Measurements from ENCODE around the gene GNAZ.

GNAZ gene

DNA sequence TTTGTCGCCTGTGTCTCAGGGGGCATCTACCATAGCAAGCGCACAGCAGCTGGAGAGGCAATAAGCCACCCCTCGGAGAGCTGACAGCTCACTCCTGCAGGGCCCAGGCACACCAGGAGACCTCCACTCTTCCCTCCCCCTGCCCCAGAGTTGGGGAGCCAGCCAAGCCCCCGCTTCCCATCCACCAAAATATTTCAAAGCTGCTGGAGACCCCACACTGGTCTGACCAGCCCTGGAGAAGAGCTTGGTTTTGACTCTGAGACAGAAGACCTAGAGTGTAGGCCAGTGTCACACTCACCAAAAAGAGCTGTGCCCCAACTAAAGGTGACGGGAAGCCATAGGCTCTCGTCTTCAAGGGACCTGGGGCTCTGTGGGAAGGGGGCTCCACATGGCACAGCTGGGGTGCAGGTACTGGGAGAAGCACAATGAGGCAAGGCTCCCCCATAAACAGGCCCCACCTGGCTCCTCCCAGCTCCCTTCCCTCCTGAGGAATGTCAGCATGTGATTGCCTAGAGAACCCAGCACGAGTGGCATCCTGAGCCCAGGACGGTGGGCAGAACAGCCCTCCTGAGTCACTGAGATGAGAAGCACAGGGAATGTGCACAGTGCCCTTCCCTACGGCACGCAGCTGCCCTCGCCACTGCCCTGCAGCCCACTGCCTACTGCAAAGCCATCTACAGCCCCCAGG lies 5.8 kb upstream of the GNAZ start:
- no peak for DNase-seq (ENCODE audit: low spot score)

DNA sequence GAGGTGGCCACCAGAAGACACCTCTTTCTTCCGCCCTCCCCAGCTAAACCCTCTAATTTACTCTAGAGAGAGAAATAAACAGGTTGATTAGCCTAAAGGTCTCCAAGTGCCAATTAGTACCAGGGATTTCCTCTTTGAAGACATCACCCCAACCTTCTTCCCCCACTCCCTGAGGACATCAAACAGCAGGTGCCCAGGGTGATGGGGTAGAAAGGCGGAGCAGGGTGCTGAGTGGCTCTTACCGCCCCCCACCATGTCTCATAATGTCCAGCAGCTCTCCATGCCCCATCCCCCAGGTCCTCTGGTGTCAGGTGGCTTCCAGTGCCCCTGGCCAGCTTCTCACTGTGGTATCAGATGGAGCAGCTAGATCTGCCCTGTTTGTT lies 5.3 kb upstream of the GNAZ start:
- DNase-seq (ENCODE audit: low spot score) = no peak

DNA sequence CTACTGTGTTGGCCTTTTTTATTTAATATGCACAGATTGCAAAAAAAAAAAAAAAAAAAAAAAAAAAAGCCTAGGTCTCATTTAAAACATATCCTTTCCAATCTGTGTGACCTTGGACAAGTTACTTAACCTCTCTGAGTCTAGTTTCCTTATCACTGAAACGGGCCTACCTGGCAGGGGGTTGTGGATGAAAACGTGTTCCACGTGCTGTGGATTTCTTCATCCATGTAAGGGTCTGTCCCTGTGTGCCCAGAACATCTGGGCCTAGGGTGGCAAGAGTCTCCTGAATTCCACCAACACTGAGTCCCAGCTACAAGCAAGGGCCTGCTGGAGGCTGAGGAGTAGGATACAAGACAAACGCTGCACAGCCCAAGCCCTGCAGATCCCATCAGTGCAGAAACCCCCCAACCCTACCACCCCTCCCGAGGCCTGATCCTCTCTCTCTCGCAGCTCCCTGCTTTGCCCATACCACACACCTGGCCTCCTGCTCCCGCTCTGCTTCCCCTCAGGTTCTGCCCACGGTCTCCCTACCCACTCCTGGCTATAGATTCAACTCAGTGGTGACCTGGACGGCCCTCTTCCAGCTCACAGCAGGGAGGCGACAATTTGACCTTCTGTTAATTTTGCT lies 4.7 kb upstream of the GNAZ start:
- DNase-seq (ENCODE audit: low spot score) = no peak

DNA sequence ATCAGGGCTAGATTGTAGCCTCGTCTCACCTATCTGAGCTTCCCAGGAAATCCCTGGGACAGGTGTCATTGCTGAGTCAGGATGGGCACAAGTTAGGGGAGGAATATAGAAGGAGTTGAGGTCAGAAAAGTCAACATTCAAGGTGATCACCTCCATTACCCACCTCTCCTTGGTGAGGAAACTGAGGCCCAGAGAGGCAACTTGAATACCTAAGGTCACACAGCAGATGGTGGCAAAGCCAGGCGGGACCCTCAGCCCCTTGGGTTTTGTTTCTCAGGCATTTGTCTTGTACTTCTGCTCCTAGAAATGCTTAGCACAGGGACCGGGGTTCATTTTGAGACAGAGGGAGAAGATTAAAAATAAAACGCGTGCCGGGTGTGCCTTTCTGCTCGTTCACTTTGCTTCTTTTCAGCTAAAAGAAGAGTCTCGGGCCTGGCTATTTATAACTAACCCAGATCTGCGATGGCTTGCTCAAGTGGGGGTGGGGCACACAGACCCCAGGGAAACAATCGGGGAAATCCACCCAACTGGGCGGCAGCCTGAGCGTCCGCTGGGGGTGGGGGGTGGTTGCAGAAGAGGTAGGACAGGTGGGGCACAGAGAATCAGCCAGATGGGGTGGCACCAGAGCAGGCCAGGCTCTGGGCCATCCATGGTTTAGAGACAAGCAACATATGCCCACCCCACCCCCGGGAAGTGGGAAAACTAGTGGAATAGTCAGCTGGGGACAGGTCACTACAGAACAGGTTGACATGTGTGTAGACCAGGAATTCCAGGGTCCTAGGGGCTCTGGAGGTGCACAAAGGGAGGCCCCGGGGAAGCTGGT lies 3.9 kb upstream of the GNAZ start:
- DNase-seq (ENCODE audit: low spot score) = no peak

DNA sequence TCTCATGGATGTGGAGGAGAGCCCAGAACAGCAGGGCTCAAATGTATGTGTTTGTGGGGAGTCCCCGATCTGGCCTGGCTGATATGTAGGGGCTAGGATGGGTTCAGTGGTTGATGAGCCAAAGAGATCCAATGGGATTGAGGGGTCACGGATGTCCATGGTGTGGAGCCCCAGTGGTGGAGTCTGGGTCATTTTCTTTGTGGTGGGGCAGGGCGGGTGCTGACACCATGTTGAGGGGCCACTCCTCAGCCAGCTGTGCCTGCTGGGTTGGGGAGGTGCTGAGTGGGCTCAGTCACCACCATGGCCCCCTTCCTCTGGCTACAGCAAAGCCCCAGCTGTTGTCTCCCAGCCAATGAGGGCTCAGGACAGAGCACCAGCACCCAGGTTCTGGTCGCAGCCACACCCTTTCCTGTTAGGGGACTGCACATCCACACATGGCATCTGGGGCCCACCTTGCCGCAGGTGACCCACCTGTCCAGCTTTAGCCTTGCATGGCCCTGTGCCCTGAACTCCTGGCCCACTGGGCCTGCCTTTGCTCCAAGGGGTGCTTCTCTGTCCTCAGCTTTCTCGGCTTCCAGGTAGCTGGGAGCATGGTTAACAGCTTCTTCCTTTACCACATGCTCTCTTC lies 3.2 kb upstream of the GNAZ start:
- DNase-seq (ENCODE audit: low spot score) = no peak

DNA sequence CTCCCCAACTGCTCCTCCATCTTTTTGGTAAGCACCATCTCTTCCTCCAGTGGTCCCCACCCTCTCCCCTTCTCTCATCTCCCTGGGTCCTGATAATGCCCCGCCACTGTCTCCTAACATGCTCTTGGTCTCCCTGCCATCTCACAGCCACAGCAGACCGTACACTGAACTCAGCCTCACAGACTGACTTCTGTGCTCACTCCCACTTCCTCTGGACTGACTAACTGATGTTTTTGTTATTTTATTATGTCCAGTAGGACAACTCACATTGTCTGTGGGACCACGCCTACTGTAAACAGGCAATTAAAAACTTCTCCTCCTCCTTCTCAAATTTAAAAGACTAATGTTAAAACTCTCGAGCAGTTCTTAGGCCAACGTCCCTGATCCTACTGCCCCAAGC lies 2.6 kb upstream of the GNAZ start:
- no peak for DNase-seq (ENCODE audit: low spot score)

DNA sequence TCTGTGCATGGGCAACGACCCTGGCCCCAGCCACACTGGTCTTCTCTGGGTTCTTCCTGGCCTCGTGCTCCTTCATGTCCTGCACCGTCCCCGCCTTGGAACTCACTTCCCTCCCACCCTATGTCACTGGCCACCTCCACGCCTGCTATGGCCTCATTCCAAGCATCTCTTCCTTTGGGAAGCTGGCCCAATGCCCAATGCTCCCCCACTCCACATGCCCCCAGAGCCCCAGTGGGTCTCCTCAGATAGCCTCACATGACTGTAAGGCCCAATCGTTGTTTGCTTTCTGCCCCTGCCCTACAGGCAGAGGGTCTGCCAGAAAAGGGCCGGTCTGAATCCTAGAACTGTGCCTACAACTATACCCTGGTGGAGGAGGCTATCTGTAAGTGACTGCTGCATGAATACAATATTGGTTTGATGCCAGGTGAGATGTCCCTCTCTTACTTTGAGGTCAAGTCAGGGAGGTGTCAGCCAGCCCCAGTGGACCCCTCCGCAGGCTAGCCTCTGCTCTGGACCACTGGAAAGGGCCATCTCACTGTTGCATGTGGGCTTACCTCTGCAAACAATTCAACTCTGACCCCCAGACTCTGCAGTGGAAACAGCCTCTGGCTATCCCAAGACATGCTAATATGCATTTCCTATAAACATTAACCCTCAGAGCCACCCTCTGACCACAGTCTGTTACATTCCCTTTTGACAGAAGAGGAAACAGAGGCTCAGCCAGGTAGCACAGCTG lies 2.1 kb upstream of the GNAZ start:
- DNase-seq (ENCODE audit: low spot score) = no peak

DNA sequence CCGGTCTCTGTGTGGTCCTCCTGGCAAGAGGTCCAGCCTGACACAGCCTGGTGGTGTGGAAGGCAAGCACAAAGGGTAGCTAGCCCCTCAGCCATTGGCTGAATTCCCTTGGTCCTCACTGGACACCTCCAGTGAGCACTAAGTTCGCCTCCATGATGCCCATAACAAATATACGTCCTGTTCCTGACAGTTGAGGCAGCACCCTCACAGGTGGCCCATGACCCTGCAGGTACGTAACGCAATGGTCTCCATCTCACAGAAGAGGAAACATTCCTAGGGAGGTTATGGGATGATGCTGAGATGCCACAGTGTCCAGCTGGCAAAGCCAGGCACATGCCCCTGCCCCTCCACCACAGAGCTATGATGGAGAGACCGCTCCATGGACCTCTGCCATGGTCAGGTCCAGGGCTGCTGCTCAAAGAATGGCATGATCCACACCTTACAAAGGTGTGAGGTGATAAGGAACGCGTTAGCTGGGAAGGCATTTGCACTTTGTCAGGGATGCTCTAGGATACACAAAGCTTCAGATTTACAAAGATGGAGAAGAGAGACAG lies 1.4 kb upstream of the GNAZ start:
- DNase-seq (ENCODE audit: low spot score) = no peak

DNA sequence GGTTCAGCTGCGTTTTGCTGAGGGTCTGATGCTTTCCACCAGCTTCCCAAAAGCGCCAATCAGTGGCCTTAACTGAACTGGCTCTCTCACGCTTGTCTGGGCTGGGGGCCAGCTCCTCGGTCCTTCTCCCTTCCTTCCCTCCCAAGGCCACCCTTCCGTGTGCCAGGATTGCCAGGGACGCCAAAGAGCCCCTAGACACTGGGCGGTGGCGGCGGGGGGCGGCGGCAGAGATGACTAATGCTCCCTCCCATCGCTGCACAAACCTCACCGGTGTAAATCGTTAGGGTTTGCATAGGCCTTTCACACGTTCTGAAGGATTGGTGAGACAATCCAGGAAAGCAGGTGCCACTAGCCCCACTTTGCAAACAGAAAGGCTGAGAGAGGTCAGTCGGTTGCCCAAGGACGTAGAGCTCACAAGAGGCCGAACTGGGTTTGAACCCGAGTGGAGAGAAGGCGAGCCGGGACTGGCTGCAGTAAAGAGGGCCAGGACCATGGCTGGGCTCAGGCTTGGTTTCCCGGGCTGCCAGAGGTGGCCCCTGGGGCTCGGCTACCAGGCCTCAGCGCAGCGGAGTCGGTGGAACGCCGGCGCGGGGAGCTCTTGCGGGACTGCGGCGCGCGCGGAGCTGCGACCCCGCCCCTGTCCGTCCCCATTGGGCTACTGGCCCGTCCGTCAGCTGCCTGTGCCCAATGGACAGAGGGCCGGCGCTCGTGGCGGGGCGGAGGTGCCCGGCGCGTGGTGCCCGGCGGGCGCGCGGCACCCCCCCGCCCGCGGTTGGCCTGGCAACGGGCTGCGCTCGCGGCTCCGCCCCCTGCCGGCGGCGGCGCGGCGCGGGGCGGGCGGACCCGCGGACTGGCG lies 589 bp upstream of the GNAZ start:
- peak; percentile 94 for DNase-seq (ENCODE audit: low spot score)

DNA sequence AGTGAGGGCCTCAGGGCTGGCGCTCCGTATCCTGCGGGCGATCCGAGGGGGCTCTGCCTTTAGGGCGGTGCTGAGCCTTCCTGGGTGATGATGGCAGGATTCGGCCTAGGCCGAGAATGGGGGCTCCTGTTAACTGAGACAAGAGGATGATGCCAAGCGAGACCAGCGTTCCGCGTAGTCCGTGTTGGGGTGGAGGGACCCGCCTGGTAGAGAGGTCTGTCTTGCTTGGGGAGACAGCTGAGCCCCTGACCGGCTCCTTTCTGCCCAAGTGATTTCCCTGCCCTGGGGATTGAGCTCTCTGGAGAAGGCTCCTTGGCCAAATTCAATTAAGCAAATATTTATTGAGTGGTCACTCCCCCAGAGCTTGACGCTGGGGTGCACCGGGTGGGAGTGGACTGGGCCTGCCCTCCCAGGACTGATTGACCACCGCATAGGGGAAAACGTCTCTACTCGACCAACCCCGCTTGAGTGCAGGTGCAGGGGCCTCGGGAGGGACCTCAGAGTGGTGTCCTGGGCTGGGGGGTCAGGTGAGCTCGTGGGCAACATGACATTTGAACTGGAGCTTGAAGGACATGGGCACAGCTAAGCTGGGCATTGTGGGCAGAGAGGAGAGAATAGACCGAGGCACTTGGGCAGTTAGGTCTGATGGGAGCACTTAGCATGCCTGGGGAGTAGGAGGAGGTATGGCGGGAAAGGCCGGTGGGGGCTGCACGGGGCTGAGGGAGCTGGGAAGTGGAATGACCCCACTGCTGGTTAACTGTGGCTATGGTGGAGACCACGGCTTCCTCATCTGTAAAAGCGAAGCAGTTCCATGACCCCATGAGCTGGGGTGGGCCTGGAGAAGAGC lies 1.1 kb downstream of the GNAZ start:
- no peak for DNase-seq (ENCODE audit: low spot score)

DNA sequence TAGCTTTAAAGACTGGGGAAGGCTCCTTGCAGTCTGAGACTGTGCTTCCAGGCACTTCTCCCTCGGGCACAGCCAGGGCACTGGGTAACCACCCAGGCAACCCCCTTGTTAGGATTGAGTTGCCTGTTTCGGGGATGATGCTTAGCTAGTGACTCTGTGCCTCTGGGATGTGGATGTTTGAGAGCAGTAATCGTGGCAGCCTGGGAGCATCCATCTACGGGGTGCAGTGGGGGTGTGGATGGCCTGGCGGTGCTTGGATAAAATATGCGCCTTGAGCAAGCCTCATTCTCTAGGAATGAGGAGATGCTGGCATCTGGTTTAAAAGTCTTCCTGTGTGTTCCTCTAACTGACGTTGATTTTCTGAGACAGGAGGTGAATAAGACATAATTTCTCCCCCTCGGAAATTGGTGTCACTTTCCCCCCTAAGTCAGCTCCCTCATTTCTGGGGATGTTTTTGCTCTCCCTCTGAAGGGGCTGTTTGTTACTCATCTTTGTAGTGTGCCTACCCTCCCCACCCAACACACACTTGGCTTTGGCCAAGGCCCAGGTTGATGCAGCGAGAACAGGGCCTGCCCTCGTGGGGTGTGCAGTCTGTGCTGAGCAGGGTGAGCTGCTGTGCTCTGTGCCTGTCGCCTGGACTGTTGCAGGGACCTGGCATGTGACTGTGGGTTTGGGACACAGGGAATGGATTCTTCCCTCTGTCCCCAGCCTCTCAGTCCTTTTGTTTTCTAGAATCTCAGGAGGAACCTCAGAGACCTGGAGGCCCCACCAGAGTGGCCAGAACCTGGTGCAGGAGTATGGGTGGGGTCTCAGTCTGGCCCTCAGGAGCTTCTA lies 2.0 kb downstream of the GNAZ start:
- no peak for DNase-seq (ENCODE audit: low spot score)

DNA sequence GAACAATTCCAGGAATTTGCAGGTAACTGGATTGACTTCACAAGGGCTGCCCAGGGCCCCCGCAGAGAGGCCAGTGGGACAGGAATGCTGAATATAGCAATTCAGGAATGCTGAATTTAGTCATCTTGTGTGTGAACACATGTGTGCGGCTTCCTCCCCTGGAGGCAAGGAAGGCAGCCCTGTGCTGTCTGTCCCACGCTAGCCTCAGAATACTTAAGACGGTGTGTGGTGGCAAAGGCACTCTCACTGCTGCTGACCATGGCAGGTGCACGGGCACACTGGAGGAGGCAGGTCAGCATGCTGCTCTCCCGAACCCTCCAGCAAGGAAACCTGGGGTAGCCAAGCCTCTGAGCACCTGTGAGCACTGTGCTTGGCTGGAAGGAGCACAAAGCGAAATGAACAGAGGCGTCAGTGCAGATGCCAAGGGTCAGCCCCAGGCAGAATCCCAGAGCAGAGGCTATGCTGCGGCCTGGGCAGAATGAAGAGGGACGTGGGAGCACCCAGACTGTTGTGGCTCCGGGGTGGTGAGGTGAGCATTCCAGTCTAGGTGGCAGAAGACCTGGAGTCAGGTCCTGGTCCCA lies 2.7 kb downstream of the GNAZ start:
- DNase-seq (ENCODE audit: low spot score) = no peak

DNA sequence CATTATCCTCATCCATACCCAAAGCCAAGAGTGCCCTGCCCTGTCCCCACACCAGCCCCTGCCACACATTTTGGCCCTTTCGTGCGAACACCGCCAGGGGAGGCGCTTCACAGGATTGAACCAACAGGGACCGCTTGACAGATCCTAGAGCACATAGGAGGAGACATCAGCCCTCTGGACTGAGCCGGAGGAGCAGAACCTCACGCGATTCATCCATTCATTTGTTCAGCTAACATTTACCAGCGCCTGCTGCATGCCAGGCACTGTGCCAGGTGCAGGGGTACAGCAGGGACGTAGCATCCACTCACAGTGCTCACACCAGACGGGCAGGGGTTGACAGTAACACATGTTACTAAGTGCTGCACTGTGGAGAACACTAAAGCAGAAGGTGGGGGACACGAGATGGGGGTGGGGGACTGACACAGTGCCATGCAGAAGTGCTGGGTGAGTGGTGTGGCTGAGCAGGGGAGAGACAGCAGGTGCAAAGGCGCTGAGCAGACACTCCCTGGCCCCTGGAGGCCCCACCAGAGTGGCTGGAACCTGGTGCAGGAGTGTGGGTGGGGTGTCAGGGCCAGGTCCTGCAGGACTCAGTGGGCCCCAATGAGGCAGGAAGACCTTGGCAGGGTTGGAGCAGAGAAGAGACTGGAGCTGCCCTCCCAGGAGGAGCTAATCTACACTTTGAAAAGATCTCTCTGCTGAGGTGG lies 3.4 kb downstream of the GNAZ start:
- no peak for DNase-seq (ENCODE audit: low spot score)

DNA sequence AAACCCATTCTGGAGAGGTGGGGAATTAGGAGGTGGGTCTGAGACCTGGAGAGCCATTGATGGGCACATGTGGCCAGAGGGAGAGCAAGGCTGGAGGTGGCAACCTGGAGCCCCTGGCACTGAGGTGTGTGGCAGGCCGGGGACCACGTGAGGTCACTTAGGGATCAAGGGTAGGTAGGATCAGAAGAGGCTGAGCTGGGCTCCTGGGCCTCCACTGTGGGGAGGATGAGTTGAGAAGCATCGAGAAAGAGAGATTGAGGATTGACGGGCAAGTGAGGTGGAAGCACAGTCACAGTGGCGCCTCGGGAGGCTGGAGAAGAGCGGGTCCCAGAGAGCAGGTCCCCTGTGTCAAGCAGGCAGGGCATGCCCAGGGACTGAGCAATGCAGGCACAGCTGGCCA lies 4.1 kb downstream of the GNAZ start:
- DNase-seq (ENCODE audit: low spot score) = no peak

DNA sequence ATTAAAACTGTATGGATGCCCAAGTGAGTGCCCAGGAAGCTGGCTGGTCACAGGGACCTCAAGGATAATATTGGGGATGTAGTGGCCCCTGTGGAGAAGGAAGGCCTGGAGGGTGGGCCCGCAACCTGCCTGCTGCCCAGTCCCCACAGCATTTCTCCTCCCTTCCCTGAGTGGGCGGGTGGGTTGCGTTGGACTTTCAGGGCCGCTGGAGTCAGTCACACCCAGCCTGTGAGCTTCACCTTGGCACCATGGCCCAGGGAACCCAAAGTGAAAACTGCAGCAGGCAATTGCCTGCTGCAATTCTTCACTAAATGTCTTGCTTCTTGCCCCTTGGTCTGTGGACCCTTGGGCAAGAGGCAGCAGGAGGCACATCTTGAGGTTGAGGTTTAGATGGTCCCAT lies 4.7 kb downstream of the GNAZ start:
- no peak for DNase-seq (ENCODE audit: low spot score)

DNA sequence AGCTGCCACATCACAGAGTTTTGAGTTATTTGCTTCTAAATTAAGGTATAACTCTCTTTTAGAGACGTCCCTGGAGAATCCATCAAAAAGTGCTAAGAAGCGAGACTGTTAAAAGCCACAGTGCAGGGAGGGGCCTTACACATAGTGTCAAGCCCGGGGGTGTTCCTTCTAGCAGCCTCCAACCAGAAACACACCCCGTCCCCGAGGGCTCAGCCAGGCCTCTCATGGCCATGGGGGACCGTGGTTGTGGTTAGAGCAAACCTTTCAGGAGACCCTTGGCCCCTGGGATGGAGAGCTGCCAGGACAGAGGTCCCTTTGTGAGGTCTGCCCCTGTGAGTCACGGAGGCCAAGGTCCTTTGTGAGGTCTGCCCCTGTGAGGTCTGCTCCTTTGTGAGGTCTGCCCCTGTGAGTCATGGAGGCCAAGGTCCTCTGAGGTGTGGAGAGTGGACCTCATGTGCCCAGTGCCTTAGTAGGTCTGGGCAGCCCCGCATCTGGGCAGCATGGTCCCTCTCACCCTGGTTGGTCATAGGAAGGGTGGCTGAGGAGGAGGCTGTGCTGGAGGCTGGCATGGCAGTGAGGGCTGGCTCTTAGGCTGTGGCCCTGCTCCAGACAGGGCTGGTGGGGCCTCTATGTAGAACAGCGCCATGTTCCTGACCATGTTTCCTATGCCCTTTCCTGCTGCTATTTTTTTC lies 5.4 kb downstream of the GNAZ start:
- DNase-seq (ENCODE audit: low spot score) = no peak

DNA sequence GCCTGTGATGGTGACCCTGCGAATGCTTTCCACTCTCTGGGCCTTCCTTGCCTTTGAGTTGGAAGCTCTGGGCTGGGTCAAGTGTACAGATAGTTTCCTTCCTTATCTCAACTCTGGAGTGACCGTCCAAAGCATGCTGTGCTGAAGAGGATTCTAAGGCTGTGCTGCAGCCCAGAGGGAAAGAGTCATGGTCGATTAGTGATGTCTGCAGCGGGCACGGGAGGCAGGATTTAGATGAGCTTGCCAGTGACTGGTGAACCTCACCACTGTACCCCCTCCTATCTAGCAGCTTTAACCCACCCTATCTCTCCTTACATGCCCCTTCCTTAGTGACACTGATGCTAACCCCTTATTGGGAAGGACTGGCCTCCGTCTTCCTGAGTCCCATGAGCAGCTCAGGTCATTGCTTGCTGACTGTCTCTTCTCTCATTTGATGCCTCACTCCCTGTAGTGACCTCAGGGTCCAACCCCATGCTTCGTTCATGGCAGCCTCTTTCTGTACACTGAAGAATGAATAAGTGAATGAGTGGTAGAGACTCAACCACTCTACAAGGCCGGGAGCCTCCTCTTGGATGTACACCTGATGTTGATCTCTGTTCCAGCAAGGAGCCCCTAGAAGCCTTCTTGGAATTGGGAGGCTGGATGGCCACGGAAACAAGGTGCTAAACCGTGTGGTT lies 6.7 kb downstream of the GNAZ start:
- DNase-seq (ENCODE audit: low spot score) = no peak
